Activated naive CD4-positive, alpha-beta T cell treated with anti-CD3 and anti-CD28 coated beads, Interleukin-2, amount 50 U/mL, for 24 hours (primary cell): Measurements from ENCODE around the gene MEGF11.

Experiments used
- H3K27ac Mint-ChIP-seq: one replicate; pipeline ENCODE4 v1.8.0; 2021; ENCODE audit warnings: mild to moderate bottlenecking, mixed read lengths
- H3K27me3 Mint-ChIP-seq: one replicate; pipeline ENCODE4 v1.8.0; 2021; ENCODE audit warnings: mixed read lengths
- H3K36me3 Mint-ChIP-seq: one replicate; pipeline ENCODE4 v1.8.0; 2021; ENCODE audit warnings: mixed read lengths
- H3K4me1 Mint-ChIP-seq: one replicate; pipeline ENCODE4 v1.8.0; 2021; ENCODE audit warnings: mixed read lengths
- H3K4me3 Mint-ChIP-seq: one replicate; pipeline ENCODE4 v1.8.0; 2021; ENCODE audit warnings: mild to moderate bottlenecking, mixed read lengths
- H3K9me3 Mint-ChIP-seq: one replicate; pipeline ENCODE4 v1.8.0; 2021; ENCODE audit warnings: mixed read lengths

The MEGF11 gene

DNA sequence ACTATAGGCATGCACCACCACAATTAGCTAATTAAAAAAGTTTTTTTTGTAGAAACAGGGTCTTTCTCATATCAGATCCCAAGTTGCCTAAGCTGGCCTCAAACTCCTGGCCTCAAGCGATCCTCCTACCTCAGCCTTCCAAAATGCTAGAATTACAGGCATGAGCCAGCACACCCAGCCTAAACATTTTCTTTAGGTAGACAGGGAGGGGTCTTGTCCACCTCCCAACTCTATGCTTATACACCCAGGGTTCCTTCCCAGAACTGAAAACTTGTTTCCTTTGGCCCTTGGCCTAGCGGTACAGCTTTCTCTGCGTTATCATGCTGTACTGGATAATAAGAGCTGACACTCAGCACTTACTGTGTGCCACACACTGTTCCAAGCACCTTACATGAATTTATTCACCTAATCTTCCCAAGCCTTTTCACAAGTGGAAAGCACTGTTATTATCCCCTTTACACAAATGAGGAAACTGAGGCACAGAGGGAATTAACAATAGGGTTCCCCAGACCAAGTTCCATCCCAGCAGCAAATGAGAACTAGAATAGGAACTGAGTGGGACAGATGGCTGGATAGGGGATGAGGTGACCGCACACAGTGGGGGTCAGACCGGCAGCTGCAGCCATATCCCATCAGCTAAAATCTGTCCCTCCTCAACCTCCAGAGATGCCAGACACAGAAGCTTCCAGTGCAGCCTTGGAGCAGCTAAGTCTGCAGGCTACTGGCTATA lies 150.8 kb downstream of the MEGF11 start:
- Mint-ChIP-seq H3K9me3 (no peaks in the 10 kb centered on the region), H3K27ac (no peak overlapping the region), H3K4me1 (no peaks in the 10 kb centered on the region), H3K36me3 (no peaks in the 10 kb centered on the region), H3K27me3 (no peaks in the 10 kb centered on the region), H3K4me3 (no peak overlapping the region)

DNA sequence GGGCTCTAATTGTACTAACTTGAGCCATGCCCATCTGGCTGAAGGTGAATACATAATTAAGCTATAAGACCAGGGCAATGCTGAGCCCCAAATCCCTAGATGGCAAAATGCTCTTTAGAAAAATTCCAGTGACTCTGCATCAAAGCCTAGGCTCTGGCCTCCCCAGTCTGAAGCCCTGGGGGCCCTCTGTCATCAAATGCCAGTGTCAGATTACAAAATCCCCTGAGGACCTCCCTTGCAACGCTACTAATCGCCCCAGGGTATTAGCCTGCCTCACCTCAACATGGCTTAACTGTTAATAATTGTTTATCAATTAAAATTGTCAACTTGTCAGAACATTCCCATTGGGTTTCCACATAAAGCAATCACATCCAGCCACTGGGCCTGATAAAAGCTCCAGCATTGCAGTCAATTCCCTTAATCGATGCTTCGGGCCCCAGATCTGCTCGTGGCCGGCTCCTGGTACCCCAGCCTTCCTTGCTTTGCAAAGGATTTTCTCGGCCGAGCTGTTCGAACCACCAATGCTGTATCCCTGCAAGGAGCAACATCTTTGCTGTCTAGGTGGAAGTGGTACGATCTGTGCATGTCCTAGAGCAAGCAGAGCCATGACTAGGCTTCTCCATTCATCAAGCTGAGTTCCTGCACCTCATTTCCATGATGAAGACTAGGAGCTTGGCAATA lies 151.7 kb downstream of the MEGF11 start:
- Mint-ChIP-seq H3K4me3 (no peak overlapping the region), H3K27me3 (no peaks in the 10 kb centered on the region), H3K4me1 (no peaks in the 10 kb centered on the region), H3K9me3 (no peaks in the 10 kb centered on the region), H3K36me3 (no peaks in the 10 kb centered on the region), H3K27ac (peak overlapping the region; percentile 70)

DNA sequence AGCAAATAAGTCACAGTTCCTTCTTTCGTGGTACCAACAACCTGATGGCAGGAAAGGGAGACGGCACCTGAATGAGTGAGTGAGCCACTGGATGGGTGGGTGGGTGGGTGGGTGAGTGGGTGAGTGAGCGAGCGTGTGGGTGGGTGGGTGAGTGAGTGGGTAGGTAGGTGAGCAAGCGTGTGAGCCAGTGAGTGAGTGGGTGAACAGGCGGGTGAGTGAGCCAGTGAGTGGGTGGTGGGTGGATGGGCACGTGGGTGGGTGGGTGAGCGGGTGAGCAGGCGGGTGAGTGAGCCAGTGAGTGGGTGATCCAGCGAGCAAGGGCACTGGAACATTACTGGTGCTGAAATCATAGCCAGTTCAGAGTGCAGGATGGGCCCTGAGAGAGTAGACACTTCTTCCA lies 152.8 kb downstream of the MEGF11 start:
- Mint-ChIP-seq H3K27me3 (no peaks in the 10 kb centered on the region), H3K9me3 (no peaks in the 10 kb centered on the region), H3K4me3 (no peak overlapping the region), H3K4me1 (no peaks in the 10 kb centered on the region), H3K27ac (no peak overlapping the region), H3K36me3 (no peaks in the 10 kb centered on the region)

DNA sequence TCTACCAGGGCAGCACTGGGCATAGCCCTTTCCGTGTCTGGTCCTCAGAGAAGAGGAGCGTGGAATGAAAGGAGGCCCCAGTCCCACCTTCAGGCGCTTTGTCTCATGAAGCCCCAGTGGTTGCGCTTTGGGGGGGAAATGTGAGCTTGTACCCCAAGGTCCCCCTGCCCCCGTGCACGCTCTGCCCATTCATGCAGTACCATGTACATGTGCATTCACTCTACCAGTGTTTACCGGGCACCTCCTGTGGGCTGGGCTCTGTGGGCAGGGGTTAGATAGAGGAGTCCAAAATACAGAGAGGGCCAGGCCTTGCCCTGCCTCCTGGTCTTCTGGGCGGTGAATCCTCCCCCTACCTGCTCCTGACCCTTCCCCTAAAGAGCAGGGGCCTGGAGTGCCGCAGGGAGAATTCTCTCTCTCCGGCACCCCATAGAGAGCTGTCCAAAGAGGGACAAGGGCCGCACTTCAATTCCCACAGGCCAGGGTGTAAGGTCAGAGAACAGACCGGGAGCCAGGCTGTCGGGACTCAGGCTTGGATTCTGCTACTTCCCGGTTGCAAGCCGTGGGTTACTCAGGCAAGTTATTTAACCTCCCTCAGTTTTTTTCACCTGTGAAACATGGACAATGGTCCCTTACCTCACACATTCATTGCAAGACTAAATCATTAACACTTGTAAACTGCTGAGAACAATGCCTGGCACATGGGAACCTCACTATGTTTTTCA lies 153.4 kb downstream of the MEGF11 start:
- no peak overlapping the region for H3K4me3 Mint-ChIP-seq
- no peaks in the 10 kb centered on the region for H3K4me1 Mint-ChIP-seq
- H3K27me3 Mint-ChIP-seq, result no peaks in the 10 kb centered on the region
- no peak overlapping the region for H3K27ac Mint-ChIP-seq
- no peaks in the 10 kb centered on the region for H3K9me3 Mint-ChIP-seq
- no peaks in the 10 kb centered on the region for H3K36me3 Mint-ChIP-seq

DNA sequence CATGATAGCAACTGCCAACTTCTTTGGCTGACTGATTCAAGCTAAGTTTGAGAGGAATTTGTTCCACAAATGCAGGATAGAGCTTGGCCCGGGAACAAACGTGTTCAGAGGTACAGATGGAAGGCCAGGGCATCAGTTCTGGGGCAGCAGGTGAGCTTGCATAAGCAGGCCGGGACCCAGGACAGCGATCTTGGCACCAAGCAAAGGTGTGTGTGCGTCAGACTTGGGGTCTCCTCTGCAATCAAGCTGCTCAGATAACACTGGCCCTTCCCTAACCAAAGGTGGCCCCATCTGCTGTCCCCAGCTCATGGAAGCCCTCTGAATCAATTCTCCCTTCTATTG lies 155.6 kb downstream of the MEGF11 start:
- Mint-ChIP-seq H3K4me1 (no peaks in the 10 kb centered on the region), H3K27ac (no peak overlapping the region), H3K9me3 (no peaks in the 10 kb centered on the region), H3K27me3 (no peaks in the 10 kb centered on the region), H3K4me3 (no peak overlapping the region), H3K36me3 (no peaks in the 10 kb centered on the region)

DNA sequence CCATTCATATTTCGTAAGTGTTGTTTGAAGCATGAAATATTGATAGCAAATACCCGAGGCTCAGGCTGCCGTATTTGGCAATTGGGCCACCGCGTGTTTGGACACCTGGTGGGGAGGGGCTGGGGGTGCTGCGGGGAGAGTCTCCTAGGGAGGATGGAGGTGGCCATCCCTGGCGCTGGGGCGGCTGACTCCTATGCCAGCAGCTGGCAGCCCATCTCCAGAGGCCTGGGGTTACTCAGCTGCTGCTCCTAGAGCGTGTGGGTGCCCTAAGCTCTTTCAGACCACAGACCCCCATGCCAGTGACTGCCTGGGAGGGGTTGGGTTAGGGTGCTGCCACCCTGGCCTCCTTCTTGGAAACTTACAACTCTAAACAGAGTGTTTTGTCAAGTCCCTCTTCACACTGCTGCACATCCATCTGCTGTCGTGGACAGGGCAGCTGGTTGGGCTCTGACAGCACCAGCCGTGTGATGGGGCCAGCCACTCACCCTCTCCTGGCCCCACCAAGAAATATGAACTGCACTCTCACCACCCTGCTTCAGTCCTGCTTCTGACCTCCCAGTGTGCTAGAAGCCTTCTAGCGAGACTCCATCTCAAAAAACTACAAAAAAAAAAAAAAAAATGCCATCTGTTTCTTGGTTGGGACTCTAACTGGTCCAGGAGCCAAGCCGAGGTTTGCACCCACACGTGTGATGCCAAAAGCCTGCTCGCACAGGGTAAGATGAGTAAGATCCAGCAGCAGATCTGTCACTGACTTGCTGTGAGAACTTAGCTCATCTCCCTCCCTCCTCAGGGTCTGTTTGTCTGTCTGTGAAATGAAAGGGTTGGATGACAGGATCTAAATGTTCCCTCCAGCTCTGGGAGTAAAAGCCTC lies 156.2 kb downstream of the MEGF11 start:
- no peaks in the 10 kb centered on the region for H3K36me3 Mint-ChIP-seq
- H3K4me3 Mint-ChIP-seq, result no peak overlapping the region
- H3K9me3 Mint-ChIP-seq, result no peaks in the 10 kb centered on the region
- H3K27me3 Mint-ChIP-seq, result no peaks in the 10 kb centered on the region
- no peak overlapping the region for H3K27ac Mint-ChIP-seq
- no peaks in the 10 kb centered on the region for H3K4me1 Mint-ChIP-seq

DNA sequence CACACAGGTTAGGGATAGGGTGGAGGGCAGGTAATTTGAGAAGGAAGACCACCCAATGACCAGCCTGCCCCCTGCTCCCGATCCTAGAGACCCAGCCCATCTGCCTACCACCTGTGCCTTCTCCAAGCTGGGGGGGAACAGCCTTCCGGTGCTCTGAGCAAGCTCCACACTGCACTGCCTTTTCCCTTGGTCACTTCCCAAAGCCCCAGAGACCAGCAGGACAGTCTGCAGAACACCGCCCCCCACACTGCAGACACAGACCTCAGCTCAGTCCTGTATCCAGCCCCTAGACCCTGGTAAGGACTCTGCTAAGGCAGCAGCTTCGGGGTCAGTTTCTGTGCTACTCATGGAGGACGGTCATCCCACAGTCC lies 156.9 kb downstream of the MEGF11 start:
- Mint-ChIP-seq H3K36me3 (no peaks in the 10 kb centered on the region), H3K9me3 (no peaks in the 10 kb centered on the region), H3K27me3 (no peaks in the 10 kb centered on the region), H3K4me3 (no peak overlapping the region), H3K27ac (no peak overlapping the region), H3K4me1 (no peaks in the 10 kb centered on the region)

DNA sequence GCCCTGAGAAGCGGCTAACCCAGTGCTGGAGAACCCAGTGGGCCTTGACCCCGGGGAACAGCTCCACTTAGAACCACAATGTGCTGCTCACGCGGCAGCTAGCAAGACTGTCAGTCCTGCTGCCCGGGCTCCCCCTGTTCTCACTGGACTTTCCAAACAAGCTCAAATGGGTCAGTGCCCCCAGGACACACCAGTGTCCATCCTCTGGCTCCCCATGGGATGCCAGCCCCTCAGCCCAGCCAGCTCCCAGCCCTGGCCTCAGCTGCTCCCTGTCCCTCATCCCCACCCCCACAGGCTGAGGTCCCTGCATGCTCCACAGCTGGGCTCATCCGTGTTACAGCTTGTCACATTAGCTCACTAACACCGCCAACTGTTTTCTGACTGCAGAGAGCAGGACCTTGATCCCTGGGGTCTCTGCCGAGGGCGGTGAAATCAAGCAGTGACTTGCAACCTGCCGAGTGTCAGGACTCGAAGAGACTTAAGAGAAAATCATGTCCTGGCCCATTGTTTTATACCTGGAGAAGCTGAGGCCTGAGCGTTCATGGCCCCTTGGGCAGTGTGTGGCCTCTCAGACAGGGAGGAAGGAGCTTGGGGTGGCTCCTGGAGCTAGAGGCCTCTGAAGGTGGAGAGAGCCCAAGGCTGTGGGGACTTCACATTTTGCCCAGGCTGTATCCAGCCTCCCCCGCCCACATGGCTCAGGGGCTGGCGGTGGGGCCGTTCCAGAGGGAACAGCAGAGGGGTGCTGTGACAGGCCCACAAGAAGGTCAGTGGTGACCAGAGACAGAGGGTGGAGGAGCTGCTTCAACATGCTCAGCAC lies 157.5 kb downstream of the MEGF11 start:
- Mint-ChIP-seq H3K4me1 (no peaks in the 10 kb centered on the region), H3K27ac (no peak overlapping the region), H3K27me3 (no peaks in the 10 kb centered on the region), H3K9me3 (no peaks in the 10 kb centered on the region), H3K36me3 (no peaks in the 10 kb centered on the region), H3K4me3 (no peak overlapping the region)

DNA sequence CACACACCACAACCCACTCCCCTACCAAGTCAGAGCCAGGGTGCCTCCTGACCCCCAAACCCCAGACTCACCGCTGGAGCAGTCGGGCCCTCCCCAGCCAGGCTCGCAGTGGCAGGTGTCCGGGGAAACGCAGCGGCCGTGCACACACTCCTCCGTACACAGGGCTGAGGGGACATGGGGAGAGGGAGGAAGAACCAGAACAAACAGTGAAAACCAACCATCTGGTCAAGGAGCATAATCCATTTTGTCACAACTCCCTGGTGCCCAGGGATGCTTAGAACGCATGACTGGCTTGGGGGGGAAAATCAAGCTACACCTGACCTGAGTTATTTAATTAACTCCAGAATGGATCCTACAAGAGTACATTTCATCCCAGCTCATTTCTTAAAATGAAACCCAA lies 159.2 kb downstream of the MEGF11 start:
- Mint-ChIP-seq H3K27ac (no peak overlapping the region), H3K4me1 (no peaks in the 10 kb centered on the region), H3K9me3 (no peaks in the 10 kb centered on the region), H3K27me3 (no peaks in the 10 kb centered on the region), H3K36me3 (no peaks in the 10 kb centered on the region), H3K4me3 (no peak overlapping the region)

DNA sequence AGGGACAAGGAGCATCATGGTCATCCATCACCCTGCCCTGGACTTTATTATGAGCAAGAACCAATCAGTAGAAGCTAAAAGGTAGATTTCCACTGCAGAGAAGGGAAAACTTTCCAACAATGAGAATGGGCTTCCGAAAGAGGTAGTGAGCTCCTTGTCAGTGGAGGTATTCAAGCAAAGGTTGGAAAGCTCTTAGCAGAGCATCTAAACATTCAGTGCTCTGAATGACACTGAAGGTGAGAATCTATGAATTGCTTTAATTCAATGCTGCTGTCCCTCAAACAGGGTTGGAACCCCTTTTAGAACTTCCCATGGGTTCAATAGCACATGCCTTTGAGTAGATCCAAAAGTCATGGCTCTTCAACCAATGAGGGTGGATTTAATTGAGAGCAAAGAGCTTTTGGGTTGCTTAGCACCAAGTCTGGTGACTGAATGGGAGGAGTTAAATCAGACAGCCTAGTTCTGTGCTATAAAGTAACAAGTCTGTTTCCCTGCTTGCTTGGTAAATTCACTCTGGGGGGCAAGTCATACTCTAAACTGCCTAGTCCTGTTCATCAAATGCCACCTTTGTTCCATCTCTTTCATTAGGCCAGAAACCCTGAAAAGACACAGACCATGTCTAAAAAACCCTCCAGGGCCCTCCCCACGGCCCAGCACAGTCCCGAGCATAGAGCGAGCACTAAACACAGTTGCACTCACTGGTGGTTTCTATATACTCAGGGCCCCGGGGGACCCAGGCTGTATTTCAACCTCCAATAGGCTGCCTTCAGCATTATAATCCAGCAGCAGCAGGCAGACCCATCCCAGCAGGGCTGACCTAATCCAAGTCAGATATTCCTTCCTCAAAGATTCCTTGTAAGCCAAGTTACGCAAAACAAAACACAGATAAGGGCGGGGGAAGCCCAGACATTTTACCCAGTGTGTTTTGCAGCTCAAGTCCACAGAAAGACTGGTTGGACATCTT lies 161.2 kb downstream of the MEGF11 start:
- no peaks in the 10 kb centered on the region for H3K36me3 Mint-ChIP-seq
- no peaks in the 10 kb centered on the region for H3K9me3 Mint-ChIP-seq
- H3K4me1 Mint-ChIP-seq, result no peaks in the 10 kb centered on the region
- H3K4me3 Mint-ChIP-seq, result no peak overlapping the region
- no peak overlapping the region for H3K27ac Mint-ChIP-seq
- H3K27me3 Mint-ChIP-seq, result no peaks in the 10 kb centered on the region

DNA sequence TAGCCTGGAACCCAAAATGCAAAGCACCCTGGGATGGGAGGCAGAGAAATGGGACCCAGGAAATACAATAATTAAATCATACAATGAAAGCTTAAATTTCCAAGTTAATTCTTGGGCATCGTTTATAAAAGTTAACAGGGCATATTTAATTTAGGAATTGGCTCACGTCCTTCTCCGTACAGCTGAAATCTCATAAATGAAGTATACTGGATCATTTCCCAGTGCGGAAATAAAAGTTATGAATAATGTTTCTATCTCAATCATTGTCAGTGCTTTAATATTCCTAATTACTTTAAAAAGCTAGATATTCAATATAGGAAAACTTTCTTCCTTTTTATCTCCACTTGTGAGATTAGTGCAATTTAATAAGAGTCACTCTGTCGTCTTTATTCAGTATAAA lies 164.0 kb downstream of the MEGF11 start:
- no peaks in the 10 kb centered on the region for H3K4me1 Mint-ChIP-seq
- no peak overlapping the region for H3K4me3 Mint-ChIP-seq
- no peaks in the 10 kb centered on the region for H3K9me3 Mint-ChIP-seq
- no peak overlapping the region for H3K27ac Mint-ChIP-seq
- no peaks in the 10 kb centered on the region for H3K36me3 Mint-ChIP-seq
- H3K27me3 Mint-ChIP-seq, result peaks cover 1% of the 10 kb centered on the region

DNA sequence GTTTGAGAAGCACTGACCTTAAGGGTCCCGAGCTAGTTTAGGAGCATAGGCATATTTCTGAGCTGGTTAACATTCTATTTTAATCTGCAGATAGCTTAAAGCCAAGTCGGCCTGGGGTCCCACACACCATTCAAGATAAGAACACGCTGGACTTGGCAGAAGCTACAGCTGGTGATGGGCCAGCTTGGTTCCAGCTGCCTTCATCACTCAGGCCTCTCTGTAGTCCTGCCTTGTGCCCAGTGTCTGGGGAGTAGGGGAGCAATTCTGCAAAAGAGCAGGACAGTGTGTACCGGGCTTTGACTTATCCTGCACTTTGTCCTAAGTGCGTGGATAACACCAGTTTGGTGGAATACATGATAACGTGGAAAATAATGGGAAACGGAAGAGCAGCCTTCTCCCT lies 164.5 kb downstream of the MEGF11 start:
- Mint-ChIP-seq H3K4me3 (no peak overlapping the region), H3K9me3 (no peaks in the 10 kb centered on the region), H3K4me1 (no peaks in the 10 kb centered on the region), H3K36me3 (no peaks in the 10 kb centered on the region), H3K27me3 (peaks cover 3% of the 10 kb centered on the region), H3K27ac (no peak overlapping the region)

DNA sequence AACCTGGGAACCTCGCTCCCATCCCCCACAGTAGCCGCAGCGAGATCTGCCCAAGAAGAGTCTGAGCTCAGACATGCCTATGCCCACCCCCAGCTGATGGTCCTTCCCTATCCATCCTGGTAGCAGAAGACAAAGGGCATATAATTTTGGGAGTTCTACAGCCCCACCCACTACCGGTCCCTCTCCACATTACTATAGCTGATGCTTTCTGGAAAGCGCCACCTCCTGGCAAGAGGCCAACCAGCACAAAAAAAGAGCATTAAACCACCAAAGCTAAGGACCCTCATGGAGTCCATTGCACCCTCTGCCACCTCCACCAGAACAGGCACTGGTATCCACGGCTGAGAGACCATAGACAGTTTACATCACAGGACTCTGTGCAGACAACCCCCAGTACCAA lies 168.4 kb downstream of the MEGF11 start:
- H3K27me3 Mint-ChIP-seq, result peaks cover 3% of the 10 kb centered on the region
- H3K4me3 Mint-ChIP-seq, result no peak overlapping the region
- no peaks in the 10 kb centered on the region for H3K36me3 Mint-ChIP-seq
- H3K4me1 Mint-ChIP-seq, result no peaks in the 10 kb centered on the region
- H3K27ac Mint-ChIP-seq, result no peak overlapping the region
- no peaks in the 10 kb centered on the region for H3K9me3 Mint-ChIP-seq

DNA sequence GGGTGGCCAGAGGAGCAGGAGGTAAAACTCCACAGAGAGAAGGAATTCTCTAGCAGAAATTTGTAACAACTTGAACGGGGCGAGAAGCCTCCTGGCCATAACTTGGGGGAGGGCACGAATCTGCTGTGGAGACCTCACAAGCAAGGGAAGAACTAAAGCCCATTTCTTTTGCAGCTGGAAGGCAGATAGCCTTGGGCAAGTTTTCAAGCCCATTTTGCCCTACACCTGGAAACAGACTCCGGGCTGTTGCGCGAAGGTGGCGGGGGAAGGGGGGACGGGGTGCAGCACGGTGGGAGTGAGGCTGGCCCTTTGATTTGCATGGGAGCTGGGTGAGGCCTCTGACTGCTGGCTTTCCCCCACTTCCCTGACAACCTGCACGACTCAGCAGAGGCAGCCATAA lies 168.8 kb downstream of the MEGF11 start:
- Mint-ChIP-seq H3K36me3 (no peaks in the 10 kb centered on the region), H3K27ac (no peak overlapping the region), H3K27me3 (peaks cover 3% of the 10 kb centered on the region), H3K9me3 (no peaks in the 10 kb centered on the region), H3K4me1 (no peaks in the 10 kb centered on the region), H3K4me3 (no peak overlapping the region)
